ENCODE measurements around the gene PMS1.
"Not testable (repeated sequence)": the region's sequence is repeated elsewhere in the genome, so short reads cannot be mapped to it uniquely, and the experiment has no call there.

Gene PMS1

GRCh38 chr2:189783927-189784867, at the start of gene PMS1, which contains the start of gene ORMDL1:
Gene PMS1 (plus strand): TSS chr2:189784450. CDS start chr2:189791810, 7,360 bp downstream.
Gene ORMDL1 (minus strand): TSS chr2:189784339. CDS start chr2:189782595, 1,744 bp downstream.
- DNase-seq, result peak; percentile 96

GRCh38 chr2:189751080-189751658, 33.1 kb upstream of the PMS1 start:
- DNase-seq, result peak; percentile 80

GRCh38 chr2:189756311-189756952, 27.8 kb upstream of the PMS1 start:
- no peak for DNase-seq

GRCh38 chr2:189760154-189760553, 24.1 kb upstream of the PMS1 start:
- not testable (repeated sequence) for DNase-seq

- no peak for DNase-seq
Measured at GRCh38 chr2:189762229-189762550, 22.1 kb upstream of the PMS1 start.

GRCh38 chr2:189762551-189763298, 21.5 kb upstream of the PMS1 start, which contains the start of gene OSGEPL1:
Gene OSGEPL1 (minus strand): TSS chr2:189762792. CDS start chr2:189761640, 1,152 bp downstream.
- peak; percentile 99 for DNase-seq

- DNase-seq, result peak; percentile 43
Measured at GRCh38 chr2:189763908-189764661, 20.2 kb upstream of the PMS1 start.

GRCh38 chr2:189770590-189771322, 13.5 kb upstream of the PMS1 start:
- peak; percentile 68 for DNase-seq

GRCh38 chr2:189772212-189772611, 12.0 kb upstream of the PMS1 start:
- DNase-seq, result no peak

- no peak for DNase-seq
Measured at GRCh38 chr2:189782221-189782671, 2.0 kb upstream of the PMS1 start.

- DNase-seq, result peak; percentile 65
Measured at GRCh38 chr2:189783451-189783926, 761 bp upstream of the PMS1 start.

GRCh38 chr2:189791338-189792042, 7.2 kb downstream of the PMS1 start:
- DNase-seq, result no peak

GRCh38 chr2:189794310-189794709, 10.1 kb downstream of the PMS1 start:
- DNase-seq, result no peak

GRCh38 chr2:189797902-189798301, 13.7 kb downstream of the PMS1 start:
- no peak for DNase-seq

- peak; percentile 67 for DNase-seq
Measured at GRCh38 chr2:189798312-189799029, 14.2 kb downstream of the PMS1 start.

- DNase-seq, result no peak
Measured at GRCh38 chr2:189799030-189799331, 14.7 kb downstream of the PMS1 start.

GRCh38 chr2:189799531-189799930, 15.3 kb downstream of the PMS1 start:
- DNase-seq, result no peak

GRCh38 chr2:189802396-189802912, 18.2 kb downstream of the PMS1 start:
- no peak for DNase-seq

- DNase-seq, result no peak
Measured at GRCh38 chr2:189803431-189803830, 19.2 kb downstream of the PMS1 start.
